Measurements from ENCODE around the gene TMCC1.
A peak's percentile ranks its signal among the peaks of the same experiment; 100 is the strongest.
"Not testable (repeated sequence)": the region's sequence is repeated elsewhere in the genome, so short reads cannot be mapped to it uniquely, and the experiment has no call there.

TMCC1 gene

GRCh38 chr3:129618186-129618820, 275.2 kb downstream of the TMCC1 start:
- no peak for DNase-seq

GRCh38 chr3:129617381-129618185, 275.9 kb downstream of the TMCC1 start:
- no peak for DNase-seq

GRCh38 chr3:129616713-129617112, 276.8 kb downstream of the TMCC1 start:
- no peak for DNase-seq

- no peak for DNase-seq
These were observed 277.2 kb downstream of the TMCC1 start for GRCh38 chr3:129616291-129616690.

- no peak for DNase-seq
These were observed 277.7 kb downstream of the TMCC1 start for GRCh38 chr3:129615751-129616281.

GRCh38 chr3:129614927-129615363, 278.6 kb downstream of the TMCC1 start:
- DNase-seq, result no peak

- DNase-seq, result no peak
These were observed 279.1 kb downstream of the TMCC1 start for GRCh38 chr3:129614435-129614834.

- no peak for DNase-seq
These were observed 280.2 kb downstream of the TMCC1 start for GRCh38 chr3:129613367-129613740.

- DNase-seq, result no peak
These were observed 280.8 kb downstream of the TMCC1 start for GRCh38 chr3:129612534-129613366.

GRCh38 chr3:129611812-129612533, 281.5 kb downstream of the TMCC1 start:
- DNase-seq, result no peak

- DNase-seq, result no peak
These were observed 282.1 kb downstream of the TMCC1 start for GRCh38 chr3:129611446-129611800.

GRCh38 chr3:129610794-129611445, 282.6 kb downstream of the TMCC1 start:
- DNase-seq, result not testable (repeated sequence)

- no peak for DNase-seq
These were observed 283.2 kb downstream of the TMCC1 start for GRCh38 chr3:129610276-129610675.

GRCh38 chr3:129609591-129610182, 283.8 kb downstream of the TMCC1 start:
- DNase-seq, result no peak

GRCh38 chr3:129608936-129609590, 284.4 kb downstream of the TMCC1 start:
- DNase-seq, result no peak

- no peak for DNase-seq
These were observed 285.2 kb downstream of the TMCC1 start for GRCh38 chr3:129608087-129608935.

- no peak for DNase-seq
These were observed 286.0 kb downstream of the TMCC1 start for GRCh38 chr3:129607391-129608068.

- DNase-seq, result peak; percentile 37
These were observed 286.7 kb downstream of the TMCC1 start, which contains the start of gene PLXND1 for GRCh38 chr3:129606636-129607390. PLXND1 (minus strand) TSS chr3:129606676; CDS start chr3:129606639, 37 bp downstream.
